ENCODE data around the gene ATXN7L1.
"Not testable (repeated sequence)": the region's sequence is repeated elsewhere in the genome, so short reads cannot be mapped to it uniquely, and the experiment has no call there.

ATXN7L1 gene

GRCh38 chr7:105794741-105795729, 81.4 kb downstream of the ATXN7L1 start:
- ChIA-PET POLR2A (ENCODE audit: low non-redundant PET) (no interaction called here), CTCF (interaction anchor here (0.6 kb wide), 2 partner anchors 34 to 381 kb away, joined by 3 read pairs; no protein-coding TSS in a partner anchor)
- peak overlapping the region; percentile 69 for H3K27ac ChIP-seq
- DNase-seq (ENCODE audit: low spot score), result peak; percentile 72
- no peak for TF ChIP-seq CTCF (conservative IDR thresholded peaks at IDR 0.05; ENCODE audit: low read depth)

GRCh38 chr7:105792488-105793370, 83.7 kb downstream of the ATXN7L1 start:
- no peak for TF ChIP-seq CTCF (conservative IDR thresholded peaks at IDR 0.05; ENCODE audit: low read depth)
- CTCF ChIA-PET, result interaction anchor here (0.7 kb wide), 1 partner anchor 12 kb away, joined by 6 read pairs; no protein-coding TSS in a partner anchor
- no peak for DNase-seq (ENCODE audit: low spot score)
- peak overlapping the region; percentile 76 for H3K27ac ChIP-seq
- POLR2A ChIA-PET (ENCODE audit: low non-redundant PET), result no interaction called here

- peak; percentile 52 for DNase-seq (ENCODE audit: low spot score)
- POLR2A ChIA-PET (ENCODE audit: low non-redundant PET), result no interaction called here
- TF ChIP-seq CTCF (conservative IDR thresholded peaks at IDR 0.05; ENCODE audit: low read depth), result no peak
- CTCF ChIA-PET, result interaction anchor here (0.7 to 1.2 kb wide), 2 partner anchors 13 to 85 kb away, joined by 3 to 6 read pairs; no protein-coding TSS in a partner anchor
- H3K27ac ChIP-seq, result peak overlapping the region; percentile 76
These were observed 84.5 kb downstream of the ATXN7L1 start for GRCh38 chr7:105791926-105792325.

GRCh38 chr7:105790996-105791395, 85.4 kb downstream of the ATXN7L1 start:
- ChIA-PET CTCF (interaction anchor here (1.2 kb wide), 1 partner anchor 86 kb away, joined by 3 read pairs; no protein-coding TSS in a partner anchor), POLR2A (ENCODE audit: low non-redundant PET) (no interaction called here)
- peak; percentile 41 for DNase-seq (ENCODE audit: low spot score)
- peak overlapping the region; percentile 76 for H3K27ac ChIP-seq
- TF ChIP-seq CTCF (conservative IDR thresholded peaks at IDR 0.05; ENCODE audit: low read depth), result no peak

- CTCF ChIA-PET; DNase-seq (ENCODE audit: low spot score); POLR2A ChIA-PET (ENCODE audit: low non-redundant PET): not testable (repeated sequence)
- peak overlapping the region; percentile 76 for H3K27ac ChIP-seq
These were observed 85.9 kb downstream of the ATXN7L1 start for GRCh38 chr7:105790452-105790851.

GRCh38 chr7:105788816-105789349, 87.5 kb downstream of the ATXN7L1 start:
- no peak for TF ChIP-seq CTCF (conservative IDR thresholded peaks at IDR 0.05; ENCODE audit: low read depth)
- DNase-seq (ENCODE audit: low spot score), result no peak
- POLR2A ChIA-PET (ENCODE audit: low non-redundant PET), result no interaction called here
- H3K27ac ChIP-seq, result no peak overlapping the region
- CTCF ChIA-PET, result interaction anchor here (0.5 to 0.7 kb wide), 2 partner anchors 24 to 83 kb away, joined by 3 to 4 read pairs; no protein-coding TSS in a partner anchor

Measured in RWPE1 (cell line).